Skin of body (tissue), 2 donors: ENCODE results near the gene MRPL55. TPM values are rescaled to one million over a fixed set of nuclear protein-coding genes. Genes with fewer than 3 reads are reported as not detected.

Experiments used
- DNase-seq: peaks from one replicate; lab custom pipeline; 2025; lab: John Stamatoyannopoulos, UW
- total RNA-seq: library from RNA; depleted of rRNA; stranded (reverse); fragments of >200 nt; gene quantifications from one replicate; pipeline ENCODE4 v1.2.3, GENCODE V29; 2014

MRPL55 gene
- total RNA-seq, 1 donor from 2014 or later = 30.7 TPM

- no peak for DNase-seq
Observed at GRCh38 chr1:228087771-228088251, 21.3 kb downstream of the MRPL55 start.

- no peak for DNase-seq
Observed at GRCh38 chr1:228085287-228085951, 23.7 kb downstream of the MRPL55 start.

- DNase-seq = no peak
Observed at GRCh38 chr1:228084797-228085196, 24.3 kb downstream of the MRPL55 start.

- no peak for DNase-seq
Observed at GRCh38 chr1:228084325-228084724, 24.8 kb downstream of the MRPL55 start.

GRCh38 chr1:228083871-228084278 lies 25.2 kb downstream of the MRPL55 start:
- DNase-seq = no peak

GRCh38 chr1:228082918-228083870 lies 25.9 kb downstream of the MRPL55 start:
- DNase-seq = no peak

GRCh38 chr1:228082214-228082917 lies 26.7 kb downstream of the MRPL55 start, which contains the start of gene ARF1:
ARF1 (plus strand) TSS chr1:228082708; CDS start chr1:228097115, 14,407 bp downstream.
- DNase-seq = peak; percentile 95

GRCh38 chr1:228081578-228082213 lies 27.4 kb downstream of the MRPL55 start:
- DNase-seq = no peak

GRCh38 chr1:228081144-228081543 lies 28.0 kb downstream of the MRPL55 start:
- DNase-seq = no peak

GRCh38 chr1:228079601-228080263 lies 29.4 kb downstream of the MRPL55 start:
- DNase-seq = no peak

- no peak for DNase-seq
Observed at GRCh38 chr1:228079013-228079412, 30.1 kb downstream of the MRPL55 start.

GRCh38 chr1:228077565-228078330 lies 31.4 kb downstream of the MRPL55 start:
- no peak for DNase-seq

GRCh38 chr1:228076796-228077430 lies 32.2 kb downstream of the MRPL55 start:
- no peak for DNase-seq

GRCh38 chr1:228075801-228076271 lies 33.3 kb downstream of the MRPL55 start:
- no peak for DNase-seq

GRCh38 chr1:228074954-228075730 lies 34.0 kb downstream of the MRPL55 start:
- DNase-seq = no peak

- no peak for DNase-seq
Observed at GRCh38 chr1:228073857-228074545, 35.1 kb downstream of the MRPL55 start.

- DNase-seq = no peak
Observed at GRCh38 chr1:228073061-228073856, 35.8 kb downstream of the MRPL55 start.
